Activated CD8-positive, alpha-beta memory T cell treated with anti-CD3 and anti-CD28 coated beads, Interleukin-2, amount 10 ng/mL, durations not matched to agents 7 days and 5 days (primary cell): ENCODE data around the gene PRELID3B. TPM values are rescaled to one million over a fixed set of nuclear protein-coding genes. Genes with fewer than 3 reads are reported as not detected.
"Not testable (repeated sequence)": the region's sequence is repeated elsewhere in the genome, so short reads cannot be mapped to it uniquely, and the experiment has no call there.

Source experiments
- ATAC-seq: fragments of 150-1000 bp; cut with Tn5 transposase; one replicate; pipeline ENCODE4 v1.10.0; 2021; ENCODE audit warnings: moderate library complexity
- CTCF ChIA-PET: fragments of 350-600 bp; sonication (Branson Sonifier 250); formaldehyde crosslinking; loops from one replicate; lab custom pipeline; 2021; ENCODE audit warnings: antibody characterized with exemption; lab: Charles Lee
- DNase-seq: peaks from one replicate; pipeline ENCODE4 v3.0.0-alpha.2; 2020
- H3K27ac Mint-ChIP-seq: one replicate; pipeline ENCODE4 v1.8.0; 2021; ENCODE audit warnings: mild to moderate bottlenecking, mixed read lengths
- H3K27me3 Mint-ChIP-seq: one replicate; pipeline ENCODE4 v1.8.0; 2021; ENCODE audit warnings: mixed read lengths
- H3K36me3 Mint-ChIP-seq: one replicate; pipeline ENCODE4 v1.8.0; 2021; ENCODE audit warnings: mild to moderate bottlenecking, mixed read lengths
- H3K4me1 Mint-ChIP-seq: one replicate; pipeline ENCODE4 v1.8.0; 2021; ENCODE audit warnings: mixed read lengths
- H3K4me3 Mint-ChIP-seq: one replicate; pipeline ENCODE4 v1.8.0; 2021; ENCODE audit warnings: mild to moderate bottlenecking, moderate library complexity, mixed read lengths
- H3K9me3 Mint-ChIP-seq: one replicate; pipeline ENCODE4 v1.8.0; 2022; ENCODE audit warnings: low read depth, mixed read lengths
- total RNA-seq, 2 experiments: library from RNA; stranded (reverse); gene quantifications; one replicate each; pipeline ENCODE4 v1.2.3, GENCODE V29; 2021

Gene PRELID3B
- total RNA-seq, 2 experiments from 2014 or later: 80.4 to 104 TPM

- H3K4me1 Mint-ChIP-seq: peaks cover 27% of the 10 kb centered on the region
- ATAC-seq (no peak), DNase-seq (peak; percentile 38)
- CTCF ChIA-PET: interaction anchor here (0.8 kb wide), 1 partner anchor 13 kb away, joined by 4 read pairs; the partner anchor contains the start of gene ATP5F1E
- peaks cover 5% of the 10 kb centered on the region for H3K36me3 Mint-ChIP-seq
- no peaks in the 10 kb centered on the region for H3K9me3 Mint-ChIP-seq
- H3K27me3 Mint-ChIP-seq: no peaks in the 10 kb centered on the region
- H3K4me3 Mint-ChIP-seq: no peak overlapping the region
- H3K27ac Mint-ChIP-seq: no peak overlapping the region
Measured at GRCh38 chr20:59018817-59019216, 23.8 kb downstream of the PRELID3B start.

DNA sequence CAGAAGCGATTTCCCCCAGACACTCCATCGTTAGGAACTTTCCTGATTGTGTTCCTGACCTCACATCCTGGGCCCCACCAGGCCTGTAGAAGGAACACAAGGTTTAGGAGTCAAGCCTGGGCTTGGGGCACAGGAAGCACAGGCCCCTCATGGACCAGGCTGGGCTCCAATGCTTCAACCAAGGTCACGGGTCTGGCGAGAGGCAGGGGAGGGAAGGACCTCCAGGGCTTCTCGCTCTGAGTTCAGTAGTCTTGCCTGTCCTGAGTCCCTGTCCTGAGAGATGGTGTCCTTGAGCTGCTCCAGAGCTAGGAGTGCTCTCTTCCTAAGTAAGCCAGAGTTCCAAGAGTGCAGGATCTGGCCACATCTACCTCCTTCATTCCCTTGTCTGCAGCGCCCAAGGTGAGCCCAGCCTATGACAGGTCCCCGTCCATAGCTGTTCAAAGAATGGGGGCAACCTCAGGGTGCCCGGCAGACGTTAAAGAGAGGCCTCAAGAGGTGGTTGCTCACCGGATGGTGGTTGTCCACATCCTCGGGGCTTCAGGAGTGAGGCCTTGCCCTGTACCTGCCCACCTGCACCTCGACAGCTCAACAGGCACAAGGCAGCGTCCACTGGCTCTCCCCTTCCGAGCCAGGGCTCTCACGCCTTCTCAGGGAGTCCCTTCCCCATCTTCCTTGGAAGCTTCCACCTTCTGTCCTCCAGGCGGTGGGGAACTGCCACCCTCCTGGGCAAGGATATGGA is 24.9 kb downstream of the PRELID3B start:
- CTCF ChIA-PET: interaction anchor here (0.8 to 1.3 kb wide), 2 partner anchors 14 to 24 kb away, joined by 3 to 4 read pairs; partner anchors contain the start of gene ATP5F1E
- ATAC-seq (no peak), DNase-seq (peak; percentile 36)
- Mint-ChIP-seq H3K27me3 (no peaks in the 10 kb centered on the region), H3K4me1 (peaks cover 37% of the 10 kb centered on the region), H3K4me3 (no peak overlapping the region), H3K27ac (peak overlapping the region; percentile 8), H3K9me3 (no peaks in the 10 kb centered on the region), H3K36me3 (no peaks in the 10 kb centered on the region)

GRCh38 chr20:59016795-59017492 is 25.6 kb downstream of the PRELID3B start:
- H3K36me3 Mint-ChIP-seq: no peaks in the 10 kb centered on the region
- no peaks in the 10 kb centered on the region for H3K27me3 Mint-ChIP-seq
- no peaks in the 10 kb centered on the region for H3K9me3 Mint-ChIP-seq
- peak overlapping the region; percentile 8 for H3K27ac Mint-ChIP-seq
- no peak overlapping the region for H3K4me3 Mint-ChIP-seq
- CTCF ChIA-PET: interaction anchor here (1.3 kb wide), 1 partner anchor 25 kb away, joined by 3 read pairs; no protein-coding TSS in a partner anchor
- ATAC-seq: no peak
- H3K4me1 Mint-ChIP-seq: peaks cover 43% of the 10 kb centered on the region
- DNase-seq: peak; percentile 39

DNA sequence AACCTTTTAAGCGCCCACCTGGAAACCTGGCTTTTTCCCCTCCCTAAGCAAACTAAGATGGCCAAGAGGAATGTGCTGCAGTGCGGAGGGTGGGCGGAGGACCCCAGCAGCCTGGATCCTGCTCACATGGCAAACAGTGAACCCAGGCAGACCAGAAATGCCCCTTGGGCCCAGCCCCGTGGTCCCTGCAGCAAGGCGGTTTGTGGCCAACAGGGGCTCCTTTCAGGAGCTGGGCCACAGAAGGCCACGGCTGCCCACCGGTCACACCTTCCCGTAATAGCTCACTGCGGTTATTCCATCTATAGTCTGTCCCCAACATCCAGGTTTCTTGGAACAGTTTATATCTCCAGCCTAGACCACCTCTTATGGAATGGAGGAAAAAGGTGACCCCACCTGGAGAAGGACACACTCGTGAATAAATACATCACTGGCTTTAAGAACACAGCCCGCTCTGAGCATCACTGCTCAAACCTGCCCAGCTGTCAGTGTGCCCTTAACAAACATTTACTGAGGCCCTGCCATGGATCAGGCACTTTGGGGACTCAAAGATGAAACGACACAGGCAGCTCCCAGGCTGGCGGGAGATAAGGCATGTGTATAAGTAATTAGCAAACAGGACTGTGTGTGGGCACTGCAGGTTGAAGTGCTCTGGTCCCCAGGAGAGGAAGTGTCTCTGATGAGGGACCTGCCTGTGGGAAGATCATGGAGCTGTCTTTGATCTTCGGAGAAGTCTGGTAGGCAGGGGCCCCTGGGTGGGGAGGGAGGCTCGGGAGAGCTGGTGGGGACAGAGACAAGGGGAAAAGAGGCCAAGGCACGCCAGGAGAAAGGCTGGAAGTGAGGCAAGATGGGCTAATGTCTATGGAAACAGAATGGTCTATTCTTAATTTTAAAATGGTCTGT is 26.5 kb downstream of the PRELID3B start:
- Mint-ChIP-seq H3K36me3 (no peaks in the 10 kb centered on the region), H3K27me3 (no peaks in the 10 kb centered on the region), H3K9me3 (no peaks in the 10 kb centered on the region), H3K4me3 (no peak overlapping the region), H3K27ac (no peak overlapping the region), H3K4me1 (peaks cover 50% of the 10 kb centered on the region)
- CTCF ChIA-PET: no interaction called here
- DNase-seq: peak; percentile 37
- no peak for ATAC-seq

DNA sequence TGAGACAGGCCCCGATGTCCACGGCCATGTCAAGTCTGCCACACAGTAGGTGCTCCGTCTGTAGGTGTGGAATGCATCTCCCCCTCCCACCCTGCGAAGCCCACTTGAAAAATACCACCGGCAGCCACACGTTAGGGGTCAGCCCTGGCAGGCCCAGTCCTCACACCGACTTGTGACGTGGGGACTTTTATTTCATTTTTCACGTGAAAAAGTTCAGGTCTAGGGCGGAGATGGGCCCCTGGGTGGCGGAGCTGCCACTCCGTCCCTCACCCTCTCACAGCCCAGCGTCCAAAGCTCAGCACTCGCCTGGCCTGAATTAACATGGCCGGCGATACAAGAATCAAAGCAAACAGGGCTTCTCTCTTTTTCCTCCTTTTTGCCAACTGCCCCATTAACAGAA is 27.2 kb downstream of the PRELID3B start:
- CTCF ChIA-PET: no interaction called here
- H3K36me3 Mint-ChIP-seq: no peaks in the 10 kb centered on the region
- DNase-seq (peak; percentile 29), ATAC-seq (no peak)
- H3K4me1 Mint-ChIP-seq: peaks cover 52% of the 10 kb centered on the region
- H3K9me3 Mint-ChIP-seq: no peaks in the 10 kb centered on the region
- H3K27ac Mint-ChIP-seq: no peak overlapping the region
- no peaks in the 10 kb centered on the region for H3K27me3 Mint-ChIP-seq
- no peak overlapping the region for H3K4me3 Mint-ChIP-seq

DNA sequence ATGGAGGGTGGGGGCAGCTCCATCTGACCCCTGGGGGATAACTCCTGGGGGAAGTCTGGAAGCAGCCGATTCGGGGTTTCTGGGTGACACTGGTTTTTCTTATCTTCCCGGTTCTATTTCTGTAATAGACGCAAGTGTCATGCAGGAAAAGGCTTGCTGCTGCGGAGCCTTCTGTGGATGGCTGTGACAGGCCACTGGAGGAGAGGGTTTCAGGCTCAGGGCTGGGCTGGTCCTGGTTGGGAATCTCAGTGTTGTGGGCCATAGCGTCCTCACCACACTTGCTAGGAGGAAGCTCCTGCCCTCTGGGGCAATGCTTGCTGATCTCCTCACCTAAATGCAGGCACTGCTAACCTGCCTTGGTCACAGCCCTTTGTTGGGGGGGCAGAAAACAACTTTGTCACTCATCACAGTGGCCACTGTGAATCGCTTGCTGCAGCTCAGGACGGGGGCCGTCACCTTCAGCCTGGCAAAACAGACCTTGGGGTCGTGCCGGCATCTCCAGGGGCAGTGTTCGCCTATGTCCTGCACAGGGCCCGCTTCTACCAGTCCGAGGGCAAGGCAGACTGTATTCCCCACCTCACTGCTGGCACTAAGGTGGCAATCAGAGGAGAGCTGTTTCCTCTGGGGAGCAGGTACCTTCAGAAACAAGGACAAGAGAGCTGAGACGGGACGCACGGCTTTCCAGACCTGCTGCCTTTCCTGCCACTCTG is 27.8 kb downstream of the PRELID3B start:
- no peaks in the 10 kb centered on the region for H3K27me3 Mint-ChIP-seq
- H3K27ac Mint-ChIP-seq: no peak overlapping the region
- H3K36me3 Mint-ChIP-seq: no peaks in the 10 kb centered on the region
- CTCF ChIA-PET: interaction anchor here (0.7 to 1.4 kb wide), 2 partner anchors 7 to 17 kb away, joined by 3 read pairs; no protein-coding TSS in a partner anchor
- H3K9me3 Mint-ChIP-seq: no peaks in the 10 kb centered on the region
- DNase-seq (peak; percentile 33), ATAC-seq (no peak)
- H3K4me1 Mint-ChIP-seq: peaks cover 53% of the 10 kb centered on the region
- H3K4me3 Mint-ChIP-seq: no peak overlapping the region

DNA sequence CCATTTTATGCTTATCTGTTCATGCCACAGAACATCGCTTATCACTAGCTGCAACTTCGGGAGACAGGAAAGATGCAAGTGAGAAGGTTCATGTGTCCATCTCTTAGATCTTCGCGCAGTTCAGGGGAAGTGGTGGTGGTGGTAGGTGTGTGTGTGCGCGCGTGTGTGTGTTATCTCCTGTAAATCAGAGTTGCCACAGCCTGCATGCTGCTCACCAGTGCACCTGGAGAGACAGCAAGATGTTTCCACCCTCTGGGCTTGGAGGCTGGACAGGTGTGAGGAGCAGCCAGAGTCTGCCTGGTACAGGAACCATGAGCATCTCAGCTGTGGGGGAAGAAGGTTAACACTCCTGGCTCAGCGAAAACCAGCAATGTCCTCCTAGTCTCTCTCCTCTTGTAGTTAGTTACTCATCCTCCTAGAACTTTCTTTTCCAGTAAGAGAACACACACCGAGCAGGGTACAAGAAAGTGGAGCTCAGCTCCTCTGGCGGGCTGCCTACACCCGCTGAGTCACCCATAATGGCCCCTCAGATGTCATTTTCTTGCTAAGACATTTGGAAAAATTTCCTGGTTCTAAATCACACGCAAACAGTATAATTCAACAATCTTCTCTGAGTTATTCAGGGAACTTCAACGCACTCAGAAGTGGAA is 28.5 kb downstream of the PRELID3B start:
- Mint-ChIP-seq H3K4me1 (peaks cover 53% of the 10 kb centered on the region), H3K27ac (no peak overlapping the region), H3K27me3 (no peaks in the 10 kb centered on the region), H3K9me3 (no peaks in the 10 kb centered on the region), H3K4me3 (no peak overlapping the region), H3K36me3 (no peaks in the 10 kb centered on the region)
- CTCF ChIA-PET: interaction anchor here (0.7 to 1.4 kb wide), 3 partner anchors 8 to 18 kb away, joined by 3 read pairs; partner anchors contain the start of gene ATP5F1E
- ATAC-seq (peak; percentile 60), DNase-seq (peak; percentile 58)

DNA sequence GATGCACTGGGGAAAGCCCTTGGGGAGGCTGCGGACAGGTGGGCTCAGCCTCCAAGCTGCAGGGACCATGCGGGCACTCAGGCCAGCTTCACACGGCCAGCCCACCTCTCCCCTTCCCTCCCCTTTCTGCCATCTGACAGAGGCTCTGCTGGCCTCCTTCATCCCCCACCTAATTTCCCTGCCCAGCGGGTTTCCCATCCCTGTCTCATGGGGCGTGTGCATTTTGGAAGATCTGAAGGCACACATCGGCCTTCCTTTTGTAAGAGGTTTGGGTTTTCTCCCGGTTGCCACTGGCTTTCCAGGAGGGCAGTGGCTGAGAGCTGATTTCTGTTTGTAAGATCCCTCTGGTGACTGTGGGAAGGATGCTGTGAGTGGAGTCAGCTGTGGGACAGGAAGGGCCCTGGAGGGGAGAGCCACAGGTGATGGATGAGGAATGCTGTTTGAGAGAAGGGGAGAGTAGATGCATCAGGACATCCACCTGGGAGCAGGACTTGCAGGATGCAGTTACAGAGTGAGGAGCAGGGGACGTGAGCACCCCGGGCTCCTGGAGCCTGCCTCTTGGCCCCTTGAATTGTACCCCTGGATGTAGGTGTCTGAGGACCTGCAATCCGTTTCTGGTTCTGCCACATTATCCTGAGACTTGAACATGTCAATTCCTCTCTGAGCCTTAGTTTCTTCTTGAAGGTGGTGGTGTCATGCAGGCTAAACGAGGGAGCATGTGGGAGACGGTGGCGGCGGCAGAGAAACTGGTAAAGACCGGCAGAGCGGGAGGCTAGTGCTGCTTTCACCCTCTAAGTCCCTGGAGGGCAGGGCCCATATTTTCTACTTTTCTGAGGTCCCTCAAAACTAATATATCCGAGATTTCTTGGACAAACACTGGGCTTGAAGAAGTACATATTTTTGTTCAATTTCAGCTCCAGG is 29.3 kb downstream of the PRELID3B start:
- H3K4me1 Mint-ChIP-seq: peaks cover 53% of the 10 kb centered on the region
- H3K4me3 Mint-ChIP-seq: no peak overlapping the region
- H3K27ac Mint-ChIP-seq: no peak overlapping the region
- H3K9me3 Mint-ChIP-seq: no peaks in the 10 kb centered on the region
- ATAC-seq (no peak), DNase-seq (peak; percentile 36)
- no peaks in the 10 kb centered on the region for H3K27me3 Mint-ChIP-seq
- CTCF ChIA-PET: interaction anchor here (0.9 to 1.4 kb wide), 2 partner anchors 18 to 19 kb away, joined by 3 read pairs; partner anchors contain the start of gene ATP5F1E
- H3K36me3 Mint-ChIP-seq: no peaks in the 10 kb centered on the region

- H3K4me1 Mint-ChIP-seq: peaks cover 51% of the 10 kb centered on the region
- H3K27me3 Mint-ChIP-seq, H3K4me3 Mint-ChIP-seq, H3K27ac Mint-ChIP-seq, ATAC-seq, DNase-seq, H3K9me3 Mint-ChIP-seq, CTCF ChIA-PET, H3K36me3 Mint-ChIP-seq: not testable (repeated sequence)
Measured at GRCh38 chr20:59011874-59012157, 30.8 kb downstream of the PRELID3B start.

DNA sequence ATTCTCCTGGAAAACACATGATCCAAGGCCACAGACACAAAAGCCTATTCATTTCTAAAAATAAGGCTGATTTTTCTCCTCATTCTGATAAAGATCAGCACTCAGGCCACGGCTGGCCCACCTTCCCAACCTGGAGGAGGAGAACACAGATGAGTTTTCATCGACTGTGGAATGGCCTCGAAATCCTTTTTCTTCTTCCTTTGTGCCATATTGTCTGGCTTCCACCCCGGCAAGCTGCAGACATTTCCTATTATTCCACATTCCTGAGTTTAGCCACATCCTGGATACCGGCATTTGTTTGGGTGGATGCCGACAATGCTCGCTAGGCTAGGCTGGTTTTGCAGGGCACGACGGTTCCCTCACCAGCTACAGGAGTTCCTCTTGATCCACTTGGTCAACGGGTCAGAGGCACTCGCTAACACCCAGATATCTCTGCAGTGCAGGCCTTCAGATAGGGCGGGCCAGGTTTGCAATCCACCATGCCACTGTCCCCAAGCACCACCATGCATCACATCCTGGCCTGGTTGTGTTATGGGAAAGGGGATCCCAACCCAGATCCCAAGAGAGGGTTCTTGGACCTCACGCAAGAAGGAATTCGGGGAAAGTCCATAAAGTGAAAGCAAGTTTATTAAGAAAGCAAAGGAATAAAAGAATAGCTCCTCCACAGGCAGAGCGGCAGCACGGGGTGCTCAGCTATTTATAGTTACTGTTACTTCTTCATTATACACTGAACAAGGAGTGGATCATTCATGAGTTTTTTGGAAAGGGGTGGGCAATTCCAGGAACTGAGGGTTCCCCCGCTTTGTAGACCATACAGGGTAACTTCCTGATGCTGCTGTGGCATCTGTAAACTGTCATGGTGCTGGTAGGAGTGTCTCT is 31.4 kb downstream of the PRELID3B start:
- ATAC-seq (peak; percentile 32), DNase-seq (peak; percentile 75)
- CTCF ChIA-PET: interaction anchor here (0.7 to 1.0 kb wide), 3 partner anchors 21 to 487 kb away, joined by 3 to 5 read pairs (median 3); partner anchors contain the start of gene ATP5F1E
- H3K27ac Mint-ChIP-seq: peak overlapping the region; percentile 54
- H3K4me3 Mint-ChIP-seq: no peak overlapping the region
- H3K4me1 Mint-ChIP-seq: peaks cover 47% of the 10 kb centered on the region
- no peaks in the 10 kb centered on the region for H3K36me3 Mint-ChIP-seq
- H3K9me3 Mint-ChIP-seq: no peaks in the 10 kb centered on the region
- no peaks in the 10 kb centered on the region for H3K27me3 Mint-ChIP-seq
